WTC11 (cell line): ENCODE measurements around the gene KCNK5. TPM values are rescaled to one million over a fixed set of nuclear protein-coding genes. Genes with fewer than 3 reads are reported as not detected.

Experiments used
- ATAC-seq: fragments of 200-7000 bp; cut with Tn5 transposase; 2 replicates; pipeline ENCODE4 v1.10.0; 2021; ENCODE audit warnings: mild to moderate bottlenecking, moderate library complexity
- CTCF ChIA-PET: fragments of 300-600 bp; sonication (Branson Sonifier 250); formaldehyde crosslinking; loops from one replicate; lab custom pipeline; 2021; ENCODE audit warnings: antibody characterized with exemption; lab: Charles Lee
- POLR2A ChIA-PET: fragments of 350-600 bp; sonication (Branson Sonifier 250); formaldehyde crosslinking; loops from one replicate; lab custom pipeline; 2021; ENCODE audit warnings: antibody characterized with exemption; lab: Charles Lee
- DNase-seq: peaks from one replicate; pipeline ENCODE4 v3.0.0; 2021; ENCODE audit warnings: low spot score
- H3K27ac Mint-ChIP-seq: 2 replicates; pipeline ENCODE4 v1.8.0; 2021; ENCODE audit warnings: mixed read lengths
- H3K27me3 Mint-ChIP-seq: 2 replicates; pipeline ENCODE4 v1.8.0; 2021; ENCODE audit warnings: low read depth, mild to moderate bottlenecking, moderate library complexity, mixed read lengths
- H3K36me3 Mint-ChIP-seq: 2 replicates; pipeline ENCODE4 v1.8.0; 2021; ENCODE audit warnings: mixed read lengths
- H3K4me1 Mint-ChIP-seq: 2 replicates; pipeline ENCODE4 v1.8.0; 2022; ENCODE audit warnings: mixed read lengths
- H3K4me3 Mint-ChIP-seq: 2 replicates; pipeline ENCODE4 v1.8.0; 2021; ENCODE audit warnings: mild to moderate bottlenecking, moderate library complexity, mixed read lengths
- H3K9me3 Mint-ChIP-seq: 2 replicates; pipeline ENCODE4 v1.8.0; 2021; ENCODE audit warnings: mixed read lengths
- PRRX2 ChIP-seq: fragments of 250-450 bp; sonication (Bioruptor Pico); IDR thresholded peaks from 2 replicates; pipeline ENCODE4 v1.8.0; 2021; ENCODE audit warnings: mild to moderate bottlenecking
- SMAD3 ChIP-seq: sonication (generic); formaldehyde crosslinking; IDR thresholded peaks from 2 replicates; pipeline ENCODE4 v1.8.0; 2022; ENCODE audit warnings: missing genetic modification reagents, mild to moderate bottlenecking, borderline replicate concordance
- ZNF532 ChIP-seq: fragments of 250-450 bp; sonication (Bioruptor Pico); IDR thresholded peaks from 2 replicates; pipeline ENCODE4 v1.9.0; 2021; ENCODE audit warnings: mild to moderate bottlenecking, borderline replicate concordance
- total RNA-seq: library from RNA; stranded (reverse); gene quantifications from 3 replicates; pipeline ENCODE4 v1.2.3, GENCODE V29; 2021
- TF ChIP-seq, protein P1 (sequence below): sonication (generic); formaldehyde crosslinking; IDR thresholded peaks from 2 replicates; pipeline ENCODE4 v1.8.1; 2023; ENCODE audit warnings: mild to moderate bottlenecking, moderate library complexity, missing genetic modification reagents
- TF ChIP-seq, protein P2 (sequence below): sonication (generic); formaldehyde crosslinking; IDR thresholded peaks from 2 replicates; pipeline ENCODE4 v1.8.1; 2023; ENCODE audit warnings: mild to moderate bottlenecking, missing genetic modification reagents, moderate library complexity

KCNK5 gene
- total RNA-seq, 1 experiment from 2014 or later = 41.8 TPM

- Mint-ChIP-seq H3K27me3 (no peaks in the 10 kb centered on the region; the same call in 1 of the 2 replicates), H3K4me1 (peaks cover 13% of the 10 kb centered on the region), H3K27ac (no peak overlapping the region), H3K4me3 (no peak overlapping the region), H3K36me3 (no peaks in the 10 kb centered on the region), H3K9me3 (peaks cover 4% of the 10 kb centered on the region; the same call in 1 of the 2 replicates)
- TF ChIP-seq, protein P1, sequence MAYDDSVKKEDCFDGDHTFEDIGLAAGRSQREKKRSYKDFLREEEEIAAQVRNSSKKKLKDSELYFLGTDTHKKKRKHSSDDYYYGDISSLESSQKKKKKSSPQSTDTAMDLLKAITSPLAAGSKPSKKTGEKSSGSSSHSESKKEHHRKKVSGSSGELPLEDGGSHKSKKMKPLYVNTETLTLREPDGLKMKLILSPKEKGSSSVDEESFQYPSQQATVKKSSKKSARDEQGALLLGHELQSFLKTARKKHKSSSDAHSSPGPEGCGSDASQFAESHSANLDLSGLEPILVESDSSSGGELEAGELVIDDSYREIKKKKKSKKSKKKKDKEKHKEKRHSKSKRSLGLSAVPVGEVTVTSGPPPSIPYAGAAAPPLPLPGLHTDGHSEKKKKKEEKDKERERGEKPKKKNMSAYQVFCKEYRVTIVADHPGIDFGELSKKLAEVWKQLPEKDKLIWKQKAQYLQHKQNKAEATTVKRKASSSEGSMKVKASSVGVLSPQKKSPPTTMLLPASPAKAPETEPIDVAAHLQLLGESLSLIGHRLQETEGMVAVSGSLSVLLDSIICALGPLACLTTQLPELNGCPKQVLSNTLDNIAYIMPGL = no peak
- TF ChIP-seq, protein P2, sequence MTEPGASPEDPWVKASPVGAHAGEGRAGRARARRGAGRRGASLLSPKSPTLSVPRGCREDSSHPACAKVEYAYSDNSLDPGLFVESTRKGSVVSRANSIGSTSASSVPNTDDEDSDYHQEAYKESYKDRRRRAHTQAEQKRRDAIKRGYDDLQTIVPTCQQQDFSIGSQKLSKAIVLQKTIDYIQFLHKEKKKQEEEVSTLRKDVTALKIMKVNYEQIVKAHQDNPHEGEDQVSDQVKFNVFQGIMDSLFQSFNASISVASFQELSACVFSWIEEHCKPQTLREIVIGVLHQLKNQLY (CRISPR knock-in tag) = no peak
- TF ChIP-seq SMAD3 (CRISPR knock-in tag) (no peak), ZNF532 (CRISPR knock-in tag) (no peak), PRRX2 (CRISPR knock-in tag) (no peak)
- POLR2A ChIA-PET = interaction anchor here (0.6 kb wide), 1 partner anchor 8 kb away, joined by 3 read pairs; no protein-coding TSS in a partner anchor
- DNase-seq (no peak), ATAC-seq (peak; percentile 22; the same call in 1 of the 2 replicates)
- CTCF ChIA-PET = interaction anchor here (0.5 to 1.2 kb wide), 4 partner anchors 26 to 311 kb away, joined by 3 to 5 read pairs (median 4); partner anchors contain the start of gene SAYSD1
Measured at GRCh38 chr6:39140556-39141167, 88.6 kb downstream of the KCNK5 start.

Other genes starting within 250 kb of the KCNK5 start
- gene GLP1R, start 180.7 kb downstream of the KCNK5 start, total RNA-seq = 1.8 to 2.2 TPM (median 2.1 TPM) in 3 replicates
- gene SAYSD1, start 114.3 kb downstream of the KCNK5 start, total RNA-seq = 6.9 to 7.7 TPM (median 7.4 TPM) in 3 replicates
- gene KCNK17, start 84.9 kb upstream of the KCNK5 start, total RNA-seq = 2.1 to 2.9 TPM (median 2.7 TPM) in 3 replicates
- gene KCNK16, start 93.2 kb upstream of the KCNK5 start, total RNA-seq = not detected in 3 replicates